Daoy (cell line): ENCODE measurements around the gene CLSTN2. TPM values are rescaled to one million over a fixed set of nuclear protein-coding genes. Genes with fewer than 3 reads are reported as not detected.
A peak's percentile ranks its signal among the peaks of the same experiment; 100 is the strongest.

ENCODE experiments used
- DNase-seq: peaks from one replicate; pipeline ENCODE4 v3.0.0-alpha.2; 2015; ENCODE audit warnings: low read depth
- total RNA-seq: library from RNA; depleted of rRNA; stranded (reverse); fragments of >200 nt; shearing (Covaris generic); gene quantifications from 2 replicates; pipeline ENCODE4 v1.2.3, GENCODE V29; 2014

Gene CLSTN2
- total RNA-seq, 1 experiment from 2014 or later: 0.91 TPM

GRCh38 chr3:140006331-140006730 lies 71.3 kb downstream of the CLSTN2 start:
- DNase-seq: no peak

GRCh38 chr3:140007081-140007480 lies 72.1 kb downstream of the CLSTN2 start:
- DNase-seq: no peak

- no peak for DNase-seq
These were observed 73.2 kb downstream of the CLSTN2 start for GRCh38 chr3:140007911-140008869.

- no peak for DNase-seq
These were observed 75.4 kb downstream of the CLSTN2 start for GRCh38 chr3:140010391-140010790.

DNA sequence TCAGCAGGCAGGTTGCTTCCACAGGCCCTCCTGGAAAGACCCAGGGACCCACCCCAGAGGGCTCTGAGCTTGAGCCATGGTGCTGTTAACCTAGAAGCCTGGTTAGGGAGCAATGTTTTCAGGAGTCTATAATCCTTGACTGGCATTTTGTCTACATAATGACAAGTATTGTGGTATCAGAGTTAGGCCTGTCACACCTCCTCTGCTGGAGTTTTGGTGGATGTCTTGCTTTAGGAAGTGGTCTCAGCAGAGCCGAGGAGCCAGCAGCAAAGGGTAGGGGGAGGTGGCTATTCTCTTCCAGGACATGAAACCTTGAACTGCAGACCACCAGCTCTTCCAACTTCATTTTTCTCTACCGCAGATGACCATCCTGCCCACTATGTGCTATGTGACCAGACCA lies 76.1 kb downstream of the CLSTN2 start:
- DNase-seq: no peak

GRCh38 chr3:140011611-140012277 lies 76.8 kb downstream of the CLSTN2 start:
- no peak for DNase-seq

- no peak for DNase-seq
These were observed 78.2 kb downstream of the CLSTN2 start for GRCh38 chr3:140013220-140013619.

- DNase-seq: no peak
These were observed 80.0 kb downstream of the CLSTN2 start for GRCh38 chr3:140014831-140015495.

- DNase-seq: no peak
These were observed 80.8 kb downstream of the CLSTN2 start for GRCh38 chr3:140015741-140016140.

DNA sequence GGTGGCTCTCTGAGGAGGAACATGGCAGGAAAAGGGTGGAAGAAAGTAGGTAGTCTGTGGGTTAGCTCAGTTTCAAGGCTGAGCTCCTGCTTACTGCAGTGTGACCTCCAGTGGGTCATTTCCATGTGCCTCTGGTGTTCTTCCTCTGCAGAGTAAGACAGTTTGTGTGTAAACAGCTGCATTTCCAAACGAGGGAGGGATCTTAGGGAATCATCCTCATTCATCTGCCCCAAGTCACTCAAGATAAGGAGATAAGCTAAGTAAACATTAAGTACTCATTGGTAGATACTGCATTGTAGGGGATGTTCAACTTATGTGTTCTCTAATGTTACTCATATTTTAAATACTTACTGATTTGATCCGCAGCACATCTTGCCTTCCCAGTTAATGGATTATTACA lies 83.6 kb downstream of the CLSTN2 start:
- DNase-seq: no peak

DNA sequence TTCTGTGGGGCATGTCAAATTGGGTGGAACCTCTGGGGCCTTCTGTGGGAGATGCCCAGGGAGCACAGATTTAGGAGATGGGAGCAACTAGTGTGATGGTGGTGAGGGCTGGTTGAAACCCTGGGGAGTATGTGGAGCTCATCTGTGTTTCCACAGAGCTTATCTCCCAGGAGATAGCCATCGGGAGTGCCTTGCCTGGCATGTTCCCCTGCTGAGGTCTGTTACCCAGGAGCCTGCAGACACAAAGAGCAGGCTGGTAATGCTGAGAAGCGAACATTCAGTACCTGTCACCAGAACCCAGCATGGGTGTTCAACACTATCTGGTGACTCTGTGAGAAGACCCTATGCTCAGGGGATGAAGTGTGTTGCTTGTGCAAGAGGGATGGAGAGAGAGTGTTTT lies 85.0 kb downstream of the CLSTN2 start:
- DNase-seq: no peak

GRCh38 chr3:140020541-140020940 lies 85.6 kb downstream of the CLSTN2 start:
- no peak for DNase-seq

- DNase-seq: no peak
These were observed 86.3 kb downstream of the CLSTN2 start for GRCh38 chr3:140021269-140021668.

DNA sequence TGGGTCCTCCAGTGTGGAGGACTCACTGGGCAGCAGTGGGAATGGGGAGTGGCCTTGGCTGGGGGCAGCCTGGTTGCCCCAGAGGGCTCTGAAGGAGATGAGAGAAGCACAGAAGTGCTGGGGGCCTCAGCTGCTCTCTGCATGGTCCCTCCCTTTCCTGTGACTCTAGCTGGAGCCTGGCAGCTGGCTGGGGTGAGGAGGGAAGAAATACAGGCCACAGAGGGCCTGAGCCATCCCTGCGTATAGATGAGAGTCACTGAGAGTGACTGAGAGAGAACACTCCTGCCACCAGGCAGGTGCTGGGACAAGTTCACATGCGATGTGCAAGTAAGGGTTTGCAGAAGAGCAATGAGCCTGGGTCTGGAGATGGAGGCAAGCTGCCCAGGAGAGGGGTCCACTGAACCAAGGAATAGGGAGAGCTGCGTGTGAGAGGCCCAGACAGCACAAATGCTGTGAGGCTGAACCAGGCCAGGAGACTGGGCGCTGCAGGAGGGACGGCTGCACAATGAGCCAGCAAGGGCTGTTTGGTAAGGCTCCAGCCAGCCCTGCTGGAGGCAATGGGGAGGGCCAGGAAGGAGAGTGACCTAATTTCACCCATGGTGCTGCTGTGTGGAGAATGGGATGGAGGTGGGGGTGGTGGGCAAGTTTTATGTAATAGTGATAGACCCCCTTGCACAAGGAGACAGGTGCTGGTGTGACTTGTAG lies 87.2 kb downstream of the CLSTN2 start:
- DNase-seq: peak; percentile 15

DNA sequence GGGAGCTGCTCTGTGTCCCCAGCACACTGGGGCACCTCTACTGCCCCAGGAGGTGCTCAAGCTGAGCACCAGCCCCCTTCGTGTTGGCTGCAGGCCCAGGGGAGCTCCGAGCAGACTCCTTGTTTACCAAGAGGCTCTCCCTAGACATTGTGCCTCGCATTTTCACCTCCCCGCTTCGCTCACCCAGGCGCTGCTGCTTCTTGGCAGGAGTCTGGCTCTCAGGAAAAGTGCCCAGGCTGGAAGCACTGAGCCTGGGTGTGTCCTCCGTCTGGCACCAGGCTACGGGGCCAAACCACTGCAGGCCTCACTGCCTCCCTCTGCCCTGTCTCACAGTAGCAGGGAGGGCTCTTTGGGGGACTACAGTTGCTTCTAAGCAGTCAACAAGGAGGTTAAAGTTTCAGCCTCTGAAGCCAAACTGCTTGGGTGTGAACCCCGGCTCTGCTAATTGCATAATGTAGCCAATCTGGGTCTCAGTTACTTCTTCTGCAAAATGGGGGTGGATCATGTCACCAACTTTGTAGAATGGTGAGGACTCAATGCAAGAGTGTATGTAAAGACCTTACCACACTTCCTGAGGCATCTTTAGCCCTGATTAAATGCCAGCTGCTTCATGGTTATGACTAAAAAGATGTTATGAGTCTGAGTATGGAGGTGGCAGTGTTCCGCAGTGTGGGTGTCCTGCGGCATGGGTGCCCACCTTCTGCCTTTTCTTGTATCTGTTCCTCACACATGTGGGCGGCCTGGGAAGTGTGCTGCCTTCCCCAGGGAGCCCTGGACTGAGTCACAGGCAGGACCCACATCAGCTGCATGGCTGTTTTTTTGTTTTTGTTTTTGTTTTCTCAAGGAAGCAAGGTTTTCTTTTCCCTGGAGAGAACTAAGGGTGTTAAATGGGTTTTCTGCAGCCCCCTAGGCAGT lies 88.9 kb downstream of the CLSTN2 start:
- no peak for DNase-seq

DNA sequence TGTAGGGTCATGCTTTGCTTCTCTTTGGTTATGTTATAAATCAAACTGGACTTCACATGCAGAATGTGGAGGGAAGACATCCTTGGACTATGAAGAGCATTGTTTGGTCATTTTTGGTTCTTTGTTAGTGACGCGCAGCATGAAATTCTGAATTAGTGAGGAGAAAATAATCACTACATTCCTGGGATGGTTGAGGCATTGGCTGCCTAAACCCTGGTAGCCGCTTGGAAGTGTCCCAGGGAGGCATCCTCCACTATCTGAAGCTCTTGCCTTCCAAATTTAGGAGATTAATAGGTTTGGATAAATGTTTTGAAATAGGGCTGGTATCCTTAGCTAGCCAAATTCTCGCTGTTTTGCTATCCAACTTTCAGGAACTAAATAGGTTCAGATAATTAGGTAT lies 96.2 kb downstream of the CLSTN2 start:
- no peak for DNase-seq

DNA sequence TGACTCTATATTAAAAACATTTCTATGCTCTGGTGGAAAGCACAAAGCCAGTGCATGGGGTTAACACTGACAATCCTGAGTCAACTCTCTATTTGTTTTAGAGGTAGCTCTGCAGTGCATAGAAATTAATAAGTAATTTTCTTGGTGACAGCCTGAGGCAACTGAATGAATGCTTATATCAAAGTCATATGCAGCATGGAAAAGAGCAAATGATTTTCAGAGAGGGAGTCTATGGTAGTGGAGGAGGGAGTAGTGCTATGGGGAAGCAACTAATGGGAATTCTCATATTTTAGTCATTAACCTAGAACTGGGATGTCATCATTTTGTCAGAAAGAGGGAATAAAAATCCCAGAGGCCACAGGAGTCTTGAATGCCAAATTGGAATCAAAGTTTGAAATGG lies 99.1 kb downstream of the CLSTN2 start:
- DNase-seq: no peak

DNA sequence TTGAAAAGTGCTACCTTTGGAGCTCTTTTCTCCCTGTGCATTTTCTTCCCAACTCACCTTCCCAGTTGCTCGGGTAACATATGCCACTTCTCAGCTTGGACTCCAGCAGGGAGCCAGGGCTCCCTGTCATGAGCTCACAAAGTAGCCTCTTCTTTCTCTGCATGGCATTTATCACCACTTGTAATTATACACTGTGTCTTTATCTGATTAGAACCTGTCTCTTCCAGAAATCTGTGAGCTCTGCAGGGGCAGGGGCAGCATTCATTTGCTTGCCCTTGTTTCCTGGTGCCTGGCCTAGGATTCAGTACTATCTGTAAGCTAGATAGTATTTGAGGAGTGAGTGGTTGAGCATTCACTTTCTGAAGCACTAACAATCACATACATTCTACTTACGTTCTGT lies 100.9 kb downstream of the CLSTN2 start:
- DNase-seq: no peak

GRCh38 chr3:140050396-140050795 lies 115.4 kb downstream of the CLSTN2 start:
- DNase-seq: no peak

- DNase-seq: peak; percentile 27
These were observed 116.3 kb downstream of the CLSTN2 start for GRCh38 chr3:140051019-140051957.
